Left ventricle myocardium inferior (tissue), 1 donor: ENCODE measurements around the gene CD300H. TPM values are rescaled to one million over a fixed set of nuclear protein-coding genes. Genes with fewer than 3 reads are reported as not detected.
A peak's percentile ranks its signal among the peaks of the same experiment; 100 is the strongest.
"Not testable (repeated sequence)": the region's sequence is repeated elsewhere in the genome, so short reads cannot be mapped to it uniquely, and the experiment has no call there.

Experiments
- DNase-seq: peaks from one replicate; pipeline ENCODE4 v3.0.0-alpha.2; 2020
- H3K27ac ChIP-seq: fragments of 200-600 bp; replicated peaks from 2 replicates; pipeline ENCODE4 v1.8.0; 2021
- H3K27me3 ChIP-seq: fragments of 200-600 bp; 2 replicates; pipeline ENCODE4 v1.8.0; 2021; ENCODE audit warnings: low read depth
- H3K36me3 ChIP-seq: fragments of 200-600 bp; 2 replicates; pipeline ENCODE4 v1.8.0; 2021
- H3K4me1 ChIP-seq: fragments of 200-600 bp; 2 replicates; pipeline ENCODE4 v1.8.0; 2021
- H3K4me3 ChIP-seq: fragments of 200-600 bp; 2 replicates; pipeline ENCODE4 v1.8.0; 2021; ENCODE audit warnings: mild to moderate bottlenecking, moderate library complexity
- H3K9me3 ChIP-seq: fragments of 200-600 bp; replicated peaks from 2 replicates; pipeline ENCODE4 v1.8.0; 2021
- CTCF ChIP-seq: fragments of 200-600 bp; IDR thresholded peaks from 2 replicates; pipeline ENCODE4 v1.8.0; 2021; ENCODE audit warnings: antibody characterized with exemption, mild to moderate bottlenecking, borderline replicate concordance
- intact Hi-C: fragments of 100-400 bp; cut with micrococcal nuclease; formaldehyde crosslinking; loops from one replicate; pipeline ENCODE4 v1.11.0; 2022
- total RNA-seq: library from RNA; stranded (reverse); fragmentation: NEBNext Ultra II Directional; extraction: Animal tissue kit (Norgen Biotek cat#: 25700); gene quantifications from one replicate; pipeline ENCODE4 v1.2.1, GENCODE V29; 2021
- donor health status: DM: no; HTN: yes; CAD: no; lungs with severe emphysema.

Gene CD300H
- total RNA-seq, 1 donor from 2014 or later, result not detected

- intact Hi-C loops, result no loop called here
- no peaks in the 10 kb centered on the region for H3K36me3 ChIP-seq
- no peaks in the 10 kb centered on the region for H3K4me1 ChIP-seq
- H3K4me3 ChIP-seq, result no peak overlapping the region
- peaks cover 13% of the 10 kb centered on the region for H3K9me3 ChIP-seq
- TF ChIP-seq CTCF, result no peak
- no peak for DNase-seq
- peak overlapping the region; percentile 57 for H3K27ac ChIP-seq
- H3K27me3 ChIP-seq, result peaks cover 37% of the 10 kb centered on the region
Measured at GRCh38 chr17:74520016-74520434, 47.3 kb downstream of the CD300H start.

DNA sequence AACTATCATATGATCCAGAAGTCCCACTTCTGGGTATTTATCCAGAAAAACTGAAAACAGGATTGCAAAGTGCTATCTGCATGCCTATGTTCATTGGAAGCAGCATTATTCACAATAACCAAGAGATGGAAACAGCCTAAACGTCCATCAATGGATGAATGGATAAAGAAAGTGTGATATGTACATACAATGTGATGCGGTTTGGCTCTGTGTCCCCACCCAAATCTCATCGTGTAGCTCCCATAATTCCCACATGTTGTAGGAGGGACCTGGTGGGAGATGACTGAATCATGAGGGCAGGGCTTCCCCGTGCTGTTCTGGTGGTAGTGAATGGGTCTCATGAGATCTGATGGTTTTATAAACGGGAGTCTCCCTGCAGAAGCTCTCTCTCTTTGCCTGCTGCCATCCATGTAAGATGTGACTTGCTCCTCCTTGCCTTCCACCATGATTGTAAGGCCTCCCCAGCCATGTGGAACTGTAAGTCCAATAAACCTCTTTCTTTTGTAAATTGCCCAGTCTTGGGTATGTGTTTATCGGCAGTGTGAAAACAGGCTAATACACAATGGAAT lies 48.8 kb downstream of the CD300H start:
- H3K9me3 ChIP-seq, H3K4me1 ChIP-seq, DNase-seq, H3K27ac ChIP-seq, H3K36me3 ChIP-seq, intact Hi-C loops, H3K4me3 ChIP-seq: not testable (repeated sequence)
- peaks cover 35% of the 10 kb centered on the region for H3K27me3 ChIP-seq

GRCh38 chr17:74516561-74517328 lies 50.6 kb downstream of the CD300H start:
- Histone ChIP-seq H3K27ac (no peak overlapping the region), H3K4me1 (peaks cover 5% of the 10 kb centered on the region), H3K9me3 (peaks cover 5% of the 10 kb centered on the region), H3K36me3 (no peaks in the 10 kb centered on the region), H3K27me3 (peaks cover 35% of the 10 kb centered on the region), H3K4me3 (no peak overlapping the region)
- intact Hi-C loops, result no loop called here
- no peak for DNase-seq
- TF ChIP-seq CTCF, result no peak

DNA sequence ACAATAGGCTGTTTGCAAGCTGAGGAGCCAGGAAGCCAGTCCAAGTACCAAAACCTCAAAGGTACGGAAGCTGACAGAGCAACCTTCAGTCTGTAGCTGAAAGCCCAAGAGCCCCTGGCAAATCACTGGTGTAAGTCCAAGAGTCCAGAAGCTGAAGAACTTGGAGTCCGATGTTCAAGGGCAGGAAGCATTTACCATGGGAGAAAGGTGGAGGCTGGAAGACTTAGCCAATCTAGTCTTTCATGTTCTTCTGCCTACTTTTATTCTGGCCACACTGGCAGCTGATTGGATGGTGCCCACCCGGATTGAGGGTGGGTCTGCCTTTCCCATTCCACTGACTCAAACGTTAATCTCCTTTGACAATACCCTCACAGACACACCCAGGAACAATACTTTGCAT lies 51.4 kb downstream of the CD300H start:
- H3K27me3 ChIP-seq, result peaks cover 34% of the 10 kb centered on the region
- intact Hi-C loops, result no loop called here

GRCh38 chr17:74514632-74515334 lies 52.5 kb downstream of the CD300H start:
- peaks cover 28% of the 10 kb centered on the region for H3K27me3 ChIP-seq
- H3K4me1 ChIP-seq, result peaks cover 8% of the 10 kb centered on the region
- intact Hi-C loops, result no loop called here
- no peak for TF ChIP-seq CTCF
- DNase-seq, result no peak
- peaks cover 5% of the 10 kb centered on the region for H3K9me3 ChIP-seq
- H3K4me3 ChIP-seq, result no peak overlapping the region
- no peaks in the 10 kb centered on the region for H3K36me3 ChIP-seq
- no peak overlapping the region for H3K27ac ChIP-seq

More for the DNA sequence above, 51.4 kb downstream of the CD300H start:
- H3K9me3 ChIP-seq, result peaks cover 5% of the 10 kb centered on the region
- peaks cover 8% of the 10 kb centered on the region for H3K4me1 ChIP-seq
- no peak for DNase-seq
- TF ChIP-seq CTCF, result no peak
- no peaks in the 10 kb centered on the region for H3K36me3 ChIP-seq
- no peak overlapping the region for H3K4me3 ChIP-seq
- no peak overlapping the region for H3K27ac ChIP-seq
